WTC11 (cell line): ENCODE data around the gene SLC4A1AP. TPM values are rescaled to one million over a fixed set of nuclear protein-coding genes. Genes with fewer than 3 reads are reported as not detected.
A peak's percentile ranks its signal among the peaks of the same experiment; 100 is the strongest.

Experiments
- ATAC-seq: fragments of 200-7000 bp; cut with Tn5 transposase; 2 replicates; pipeline ENCODE4 v1.10.0; 2021; ENCODE audit warnings: mild to moderate bottlenecking, moderate library complexity
- CTCF ChIA-PET: fragments of 300-600 bp; sonication (Branson Sonifier 250); formaldehyde crosslinking; loops from one replicate; lab custom pipeline; 2021; ENCODE audit warnings: antibody characterized with exemption; lab: Charles Lee
- POLR2A ChIA-PET: fragments of 350-600 bp; sonication (Branson Sonifier 250); formaldehyde crosslinking; loops from one replicate; lab custom pipeline; 2021; ENCODE audit warnings: antibody characterized with exemption; lab: Charles Lee
- DNase-seq: peaks from one replicate; pipeline ENCODE4 v3.0.0; 2021; ENCODE audit warnings: low spot score
- H3K27ac Mint-ChIP-seq: 2 replicates; pipeline ENCODE4 v1.8.0; 2021; ENCODE audit warnings: mixed read lengths
- H3K27me3 Mint-ChIP-seq: 2 replicates; pipeline ENCODE4 v1.8.0; 2021; ENCODE audit warnings: low read depth, mild to moderate bottlenecking, moderate library complexity, mixed read lengths
- H3K36me3 Mint-ChIP-seq: 2 replicates; pipeline ENCODE4 v1.8.0; 2021; ENCODE audit warnings: mixed read lengths
- H3K4me1 Mint-ChIP-seq: 2 replicates; pipeline ENCODE4 v1.8.0; 2022; ENCODE audit warnings: mixed read lengths
- H3K4me3 Mint-ChIP-seq: 2 replicates; pipeline ENCODE4 v1.8.0; 2021; ENCODE audit warnings: mild to moderate bottlenecking, moderate library complexity, mixed read lengths
- H3K9me3 Mint-ChIP-seq: 2 replicates; pipeline ENCODE4 v1.8.0; 2021; ENCODE audit warnings: mixed read lengths
- AR ChIP-seq: fragments of 250-450 bp; sonication (Bioruptor Pico); IDR thresholded peaks from 2 replicates; pipeline ENCODE4 v1.9.0; 2021; ENCODE audit warnings: mild to moderate bottlenecking
- ATF1 ChIP-seq: sonication (generic); formaldehyde crosslinking; IDR thresholded peaks from 2 replicates; pipeline ENCODE4 v1.8.1; 2023; ENCODE audit warnings: mild to moderate bottlenecking, moderate library complexity, missing genetic modification reagents
- CDX4 ChIP-seq: fragments of 250-450 bp; sonication (Bioruptor Pico); IDR thresholded peaks from 2 replicates; pipeline ENCODE4 v1.9.0; 2021; ENCODE audit warnings: moderate library complexity, mild to moderate bottlenecking, inconsistent platforms, borderline replicate concordance
- CREB1 ChIP-seq: sonication (generic); formaldehyde crosslinking; IDR thresholded peaks from 2 replicates; pipeline ENCODE4 v1.8.0; 2023; ENCODE audit warnings: mild to moderate bottlenecking, missing genetic modification reagents
- CREM ChIP-seq: sonication (generic); formaldehyde crosslinking; IDR thresholded peaks from 2 replicates; pipeline ENCODE4 v1.8.1; 2022; ENCODE audit warnings: mild to moderate bottlenecking, missing genetic modification reagents, moderate library complexity
- ESRRA ChIP-seq: sonication (generic); formaldehyde crosslinking; IDR thresholded peaks from 2 replicates; pipeline ENCODE4 v1.8.1; 2022; ENCODE audit warnings: mild to moderate bottlenecking, missing genetic modification reagents, borderline replicate concordance
- ETV6 ChIP-seq: sonication (generic); formaldehyde crosslinking; IDR thresholded peaks from 2 replicates; pipeline ENCODE4 v1.8.1; 2022; ENCODE audit warnings: mild to moderate bottlenecking, missing genetic modification reagents
- FOXP1 ChIP-seq: sonication (generic); formaldehyde crosslinking; IDR thresholded peaks from 2 replicates; pipeline ENCODE4 v1.8.0; 2022; ENCODE audit warnings: missing genetic modification reagents, mild to moderate bottlenecking, moderate library complexity, borderline replicate concordance
- FOXP4 ChIP-seq: sonication (generic); formaldehyde crosslinking; IDR thresholded peaks from 2 replicates; pipeline ENCODE4 v1.8.0; 2022; ENCODE audit warnings: mild to moderate bottlenecking, missing genetic modification reagents
- MAX ChIP-seq: sonication (generic); formaldehyde crosslinking; IDR thresholded peaks from 2 replicates; pipeline ENCODE4 v1.8.0; 2022; ENCODE audit warnings: mild to moderate bottlenecking, missing genetic modification reagents
- MYBL2 ChIP-seq: sonication (generic); formaldehyde crosslinking; IDR thresholded peaks from 2 replicates; pipeline ENCODE4 v1.8.1; 2023; ENCODE audit warnings: mild to moderate bottlenecking, moderate library complexity, missing genetic modification reagents
- NFE2L1 ChIP-seq: sonication (generic); formaldehyde crosslinking; IDR thresholded peaks from 2 replicates; pipeline ENCODE4 v1.8.1; 2023; ENCODE audit warnings: missing genetic modification reagents
- NFYB ChIP-seq: sonication (generic); formaldehyde crosslinking; conservative IDR thresholded peaks from 2 replicates; pipeline ENCODE4 v1.8.0; 2022; ENCODE audit warnings: low read depth, missing genetic modification reagents
- NR2C2 ChIP-seq: sonication (generic); formaldehyde crosslinking; IDR thresholded peaks from 2 replicates; pipeline ENCODE4 v1.8.0; 2022; ENCODE audit warnings: mild to moderate bottlenecking, missing genetic modification reagents
- OVOL2 ChIP-seq: fragments of 250-450 bp; sonication (Bioruptor Pico); IDR thresholded peaks from 2 replicates; pipeline ENCODE4 v1.9.0; 2021; ENCODE audit warnings: mild to moderate bottlenecking, borderline replicate concordance
- RORB ChIP-seq: fragments of 250-450 bp; sonication (Bioruptor Pico); IDR thresholded peaks from 2 replicates; pipeline ENCODE4 v1.9.0; 2021; ENCODE audit warnings: mild to moderate bottlenecking
- SMAD3 ChIP-seq: sonication (generic); formaldehyde crosslinking; IDR thresholded peaks from 2 replicates; pipeline ENCODE4 v1.8.0; 2022; ENCODE audit warnings: missing genetic modification reagents, mild to moderate bottlenecking, borderline replicate concordance
- SP1 ChIP-seq: sonication (generic); formaldehyde crosslinking; conservative IDR thresholded peaks from 2 replicates; pipeline ENCODE4 v1.8.1; 2022; ENCODE audit warnings: missing genetic modification reagents
- TCF7 ChIP-seq: sonication (generic); formaldehyde crosslinking; IDR thresholded peaks from 2 replicates; pipeline ENCODE4 v1.8.0; 2022; ENCODE audit warnings: mild to moderate bottlenecking, low read depth, missing genetic modification reagents, moderate library complexity
- USF1 ChIP-seq: sonication (generic); formaldehyde crosslinking; IDR thresholded peaks from 2 replicates; pipeline ENCODE4 v1.8.0; 2022; ENCODE audit warnings: mild to moderate bottlenecking, missing genetic modification reagents
- ZNF138 ChIP-seq: sonication (generic); formaldehyde crosslinking; conservative IDR thresholded peaks from 2 replicates; pipeline ENCODE4 v1.8.1; 2022; ENCODE audit warnings: mild to moderate bottlenecking, moderate library complexity, missing genetic modification reagents
- ZNF232 ChIP-seq: sonication (generic); formaldehyde crosslinking; IDR thresholded peaks from 2 replicates; pipeline ENCODE4 v1.8.0; 2022; ENCODE audit warnings: mild to moderate bottlenecking, missing genetic modification reagents
- ZNF263 ChIP-seq: sonication (generic); formaldehyde crosslinking; IDR thresholded peaks from 2 replicates; pipeline ENCODE4 v1.8.1; 2022; ENCODE audit warnings: low read depth, mild to moderate bottlenecking, moderate library complexity, missing genetic modification reagents
- ZNF396 ChIP-seq: fragments of 250-450 bp; sonication (Bioruptor Pico); IDR thresholded peaks from 2 replicates; pipeline ENCODE4 v1.8.0; 2021; ENCODE audit warnings: mild to moderate bottlenecking, moderate library complexity, borderline replicate concordance
- ZNF425 ChIP-seq: fragments of 250-450 bp; sonication (Bioruptor Pico); conservative IDR thresholded peaks from 2 replicates; pipeline ENCODE4 v1.9.0; 2021; ENCODE audit warnings: mild to moderate bottlenecking
- ZNF671 ChIP-seq: fragments of 250-450 bp; sonication (Bioruptor Pico); IDR thresholded peaks from 2 replicates; pipeline ENCODE4 v1.8.0; 2021; ENCODE audit warnings: mild to moderate bottlenecking
- total RNA-seq: library from RNA; stranded (reverse); gene quantifications from 3 replicates; pipeline ENCODE4 v1.2.3, GENCODE V29; 2021

SLC4A1AP gene
- total RNA-seq, 1 experiment from 2014 or later, result 20.1 TPM

- TF ChIP-seq NR2C2 (CRISPR knock-in tag) (peak; percentile 51; the same call in 1 of the 2 replicates), TCF7 (0 out of 2 replicates have a peak, but pooled peaks have one; percentile 19), CREM (CRISPR knock-in tag) (peak; percentile 47; the same call in 1 of the 2 replicates), NFE2L1 (peak; percentile 59; the same call in 1 of the 2 replicates), ZNF671 (CRISPR knock-in tag) (no peak), MAX (CRISPR knock-in tag) (peak; percentile 16; the same call in 1 of the 2 replicates), FOXP1 (CRISPR knock-in tag) (peak; percentile 47; the same call in 1 of the 2 replicates), ETV6 (0 out of 2 replicates have a peak, but pooled peaks have one; percentile 53), ZNF232 (CRISPR knock-in tag) (peak; percentile 52; the same call in 1 of the 2 replicates), SMAD3 (0 out of 2 replicates have a peak, but pooled peaks have one; percentile 3), NFYB (0 out of 2 replicates have a peak, but pooled peaks have one; percentile 18), SP1 (CRISPR knock-in tag) (peak; percentile 7), ATF1 (no peak)
Observed at GRCh38 chr2:27663285-27664153, at the start of gene SLC4A1AP, which contains the start of gene SUPT7L (continued).

- no peak for ATAC-seq
- CTCF ChIA-PET, result no interaction called here
- POLR2A ChIA-PET, result no interaction called here
- TF ChIP-seq RORB (CRISPR knock-in tag), result no peak
- no peak for TF ChIP-seq ESRRA (CRISPR knock-in tag)
- TF ChIP-seq ZNF425, result no peak
- TF ChIP-seq CREB1, result no peak
- no peak for TF ChIP-seq ZNF138 (CRISPR knock-in tag)
- TF ChIP-seq USF1, result no peak
- TF ChIP-seq FOXP4 (CRISPR knock-in tag), result no peak
- TF ChIP-seq CDX4 (CRISPR knock-in tag), result no peak
- TF ChIP-seq ATF1, result no peak
- TF ChIP-seq AR (CRISPR knock-in tag), result no peak
- TF ChIP-seq OVOL2 (CRISPR knock-in tag), result no peak
- TF ChIP-seq MYBL2, result no peak
- TF ChIP-seq ZNF396 (CRISPR knock-in tag), result no peak
- TF ChIP-seq ZNF263, result no peak
Observed at GRCh38 chr2:27613985-27614384, 49.7 kb upstream of the SLC4A1AP start.

More at GRCh38 chr2:27613985-27614384, 49.7 kb upstream of the SLC4A1AP start:
- peaks cover 40% of the 10 kb centered on the region for H3K36me3 Mint-ChIP-seq
- H3K4me3 Mint-ChIP-seq, result no peak overlapping the region
- no peaks in the 10 kb centered on the region for H3K4me1 Mint-ChIP-seq
- DNase-seq, result no peak
- H3K27ac Mint-ChIP-seq, result no peak overlapping the region
- H3K27me3 Mint-ChIP-seq, result no peaks in the 10 kb centered on the region
- H3K9me3 Mint-ChIP-seq, result no peaks in the 10 kb centered on the region
